ENCODE measurements around the gene MIEF2.

Gene MIEF2

DNA sequence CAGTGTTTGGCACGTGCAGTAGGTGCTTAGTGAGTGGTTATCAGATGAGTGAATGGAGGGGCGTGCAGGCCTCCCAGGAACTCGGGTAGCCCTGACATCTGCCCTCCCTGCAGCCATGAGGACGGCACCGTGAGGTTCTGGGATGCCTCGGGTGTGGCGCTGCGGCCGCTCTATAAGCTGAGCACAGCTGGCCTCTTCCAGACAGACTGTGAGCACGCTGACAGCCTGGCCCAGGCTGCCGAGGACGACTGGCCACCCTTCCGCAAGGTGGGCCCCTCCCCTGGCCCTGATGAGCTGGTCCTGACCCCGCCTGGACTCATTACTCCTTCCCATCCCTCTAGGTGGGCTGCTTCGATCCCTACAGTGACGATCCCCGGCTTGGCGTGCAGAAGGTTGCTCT, 24.0 kb upstream of the MIEF2 start:
- DNase-seq: no peak

GRCh38 chr17:18237461-18237860, 23.0 kb upstream of the MIEF2 start:
- no peak for DNase-seq

- DNase-seq: no peak
These were observed 22.2 kb upstream of the MIEF2 start for GRCh38 chr17:18238299-18238698.

GRCh38 chr17:18240449-18240848, 20.0 kb upstream of the MIEF2 start:
- DNase-seq: no peak

DNA sequence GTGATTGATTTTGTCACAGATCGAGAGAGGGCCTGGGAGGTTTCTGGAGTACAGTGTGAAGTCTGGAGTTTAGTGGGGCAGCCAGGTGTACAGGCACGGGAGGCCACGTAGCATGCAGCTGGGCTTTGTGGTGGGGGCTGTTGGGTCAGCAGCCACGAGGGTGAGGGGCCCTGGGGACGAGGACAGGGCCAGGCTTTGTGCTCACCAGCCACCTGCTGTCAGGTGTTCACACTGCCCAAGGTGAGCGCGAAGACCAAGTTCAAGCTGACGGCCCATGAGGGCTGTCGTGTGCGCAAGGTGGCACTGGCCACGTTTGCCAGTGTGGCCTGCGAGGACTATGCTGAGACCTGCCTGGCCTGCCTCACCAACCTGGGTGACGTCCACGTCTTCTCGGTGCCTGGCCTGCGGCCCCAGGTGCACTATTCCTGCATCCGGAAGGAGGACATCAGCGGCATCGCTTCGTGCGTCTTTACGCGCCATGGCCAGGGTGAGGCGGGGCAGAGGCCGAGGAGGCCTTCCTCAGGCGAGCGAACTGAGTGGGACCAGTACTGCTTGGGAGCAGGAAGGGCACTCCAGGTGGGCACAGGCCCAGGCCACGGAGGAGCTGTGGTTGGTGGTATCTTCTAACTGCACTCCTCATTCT, 19.1 kb upstream of the MIEF2 start:
- no peak for DNase-seq

DNA sequence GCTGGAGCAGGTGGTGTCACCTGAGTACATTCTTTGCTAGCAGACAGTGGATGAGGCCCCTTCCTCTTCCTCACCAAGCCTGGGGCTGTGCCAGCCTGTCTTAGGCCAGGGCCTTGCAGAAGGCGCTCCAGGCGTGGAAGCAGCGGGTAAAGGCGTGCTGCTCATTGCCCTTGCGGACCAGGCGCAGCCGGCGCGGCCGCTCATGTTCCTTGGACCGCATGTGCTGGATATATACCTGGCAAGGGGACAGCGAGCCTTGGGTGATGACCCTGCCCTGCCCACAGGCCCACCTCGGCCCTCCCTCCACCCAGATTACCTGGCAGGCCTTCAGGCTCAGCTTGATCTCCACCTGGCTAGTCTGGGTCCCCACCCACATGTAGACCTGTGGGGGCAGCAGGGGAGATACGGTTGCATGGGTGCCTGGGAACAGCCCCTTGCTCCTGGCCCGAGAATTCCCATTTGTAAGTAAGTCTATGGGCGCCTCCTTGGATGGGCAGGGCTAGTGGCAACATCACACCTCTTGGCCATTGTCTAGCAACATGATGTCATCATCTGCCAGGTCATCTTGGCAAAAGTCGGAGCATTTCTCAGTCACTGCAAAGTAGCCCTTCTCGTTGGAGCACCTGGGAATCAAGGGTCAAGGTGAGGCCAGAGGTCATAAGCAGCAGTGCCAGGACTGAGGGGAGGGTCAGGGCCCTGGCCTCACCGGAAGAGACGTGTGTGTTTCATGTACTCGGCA, 15.3 kb upstream of the MIEF2 start:
- DNase-seq: no peak

DNA sequence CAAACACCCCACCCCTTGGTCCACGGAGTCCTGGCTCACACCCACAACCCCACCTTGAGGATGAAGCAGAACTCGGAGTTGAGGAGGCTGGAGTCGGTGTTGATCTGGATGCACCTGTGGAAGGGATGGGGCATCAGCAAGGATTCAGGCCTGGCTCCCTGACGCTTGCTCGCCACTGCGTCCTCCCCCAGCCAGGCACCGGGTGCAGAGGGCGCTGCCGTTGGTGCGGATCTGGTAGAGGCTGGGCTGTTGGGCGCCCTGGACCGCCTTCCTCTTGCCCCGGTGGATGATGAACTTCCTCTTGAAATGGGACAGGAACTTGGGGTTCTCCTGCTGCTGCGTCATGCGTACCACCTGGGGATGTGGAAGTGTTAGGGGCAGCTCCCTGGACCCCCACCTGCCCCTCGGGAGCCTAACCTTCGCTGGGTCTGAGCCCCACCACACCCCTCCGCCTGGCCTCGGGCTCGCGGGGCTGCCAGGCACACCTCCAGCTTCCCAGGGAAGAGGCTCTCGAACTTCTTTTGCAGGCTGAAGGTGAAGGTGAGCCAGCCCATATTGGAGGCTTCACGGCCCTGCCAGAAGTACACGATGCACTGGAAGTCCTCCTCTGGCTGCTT, 14.2 kb upstream of the MIEF2 start:
- DNase-seq: no peak

GRCh38 chr17:18246880-18247612, 13.4 kb upstream of the MIEF2 start:
- DNase-seq: peak; percentile 95

DNA sequence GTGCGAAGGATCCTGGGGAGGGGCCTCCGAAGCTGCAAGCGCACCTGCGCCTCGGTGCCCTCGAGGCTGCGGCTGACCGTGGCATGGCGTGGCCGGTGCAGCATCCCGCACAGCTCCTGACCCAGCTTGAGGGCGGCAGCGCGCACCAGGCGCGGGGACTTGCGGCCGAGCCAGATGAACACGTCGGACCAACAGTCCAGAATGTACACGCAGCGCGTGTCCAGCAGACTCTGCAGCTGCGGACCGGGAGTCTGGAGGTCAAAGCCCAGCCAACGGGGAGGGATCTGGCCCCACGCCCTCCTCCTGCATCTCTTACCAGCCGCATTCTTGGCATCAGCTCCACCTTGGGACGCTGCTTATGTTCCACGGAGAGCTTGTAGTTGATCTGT, 12.9 kb upstream of the MIEF2 start:
- DNase-seq: no peak

DNA sequence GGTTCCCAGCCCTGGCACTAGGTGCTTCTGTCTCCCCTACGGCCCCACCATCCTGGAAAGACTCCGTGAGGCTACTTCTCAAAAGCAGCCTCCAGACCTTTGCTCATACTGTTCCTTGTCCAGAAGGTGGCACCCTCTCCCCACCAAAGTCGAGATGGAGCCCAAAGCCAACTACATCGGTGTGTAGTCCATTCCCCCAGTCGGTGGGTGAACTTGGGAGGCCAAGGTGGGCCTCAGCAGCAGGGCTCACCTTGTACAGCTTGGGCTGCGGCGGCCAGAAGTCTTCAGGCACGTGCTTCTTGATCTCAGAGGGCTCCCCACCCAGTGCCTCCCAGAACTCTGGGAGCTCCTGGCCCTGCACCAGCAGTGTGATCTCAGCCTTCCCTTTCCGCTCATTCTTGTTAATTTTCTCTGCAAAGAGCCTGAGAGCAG, 12.1 kb upstream of the MIEF2 start:
- peak; percentile 63 for DNase-seq

DNA sequence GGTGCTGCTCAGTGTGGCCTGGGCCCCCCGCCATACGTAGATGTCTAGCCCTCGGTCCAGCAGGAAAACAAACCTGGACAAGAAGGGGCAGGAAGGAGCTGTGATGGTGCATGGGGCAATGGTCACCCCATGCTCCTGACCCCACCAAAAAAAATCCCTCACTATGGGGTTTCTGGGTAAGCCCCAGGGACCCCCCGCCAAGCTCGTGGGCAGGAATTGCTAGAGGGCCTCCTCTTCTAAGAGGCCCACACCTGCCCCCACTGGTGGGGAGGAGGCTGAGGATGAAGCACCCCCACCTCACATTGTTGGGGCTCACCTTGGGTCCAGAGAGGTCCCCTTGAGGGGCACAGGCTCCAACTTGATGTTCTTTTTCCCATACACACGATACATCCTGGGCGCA, 11.7 kb upstream of the MIEF2 start:
- no peak for DNase-seq

DNA sequence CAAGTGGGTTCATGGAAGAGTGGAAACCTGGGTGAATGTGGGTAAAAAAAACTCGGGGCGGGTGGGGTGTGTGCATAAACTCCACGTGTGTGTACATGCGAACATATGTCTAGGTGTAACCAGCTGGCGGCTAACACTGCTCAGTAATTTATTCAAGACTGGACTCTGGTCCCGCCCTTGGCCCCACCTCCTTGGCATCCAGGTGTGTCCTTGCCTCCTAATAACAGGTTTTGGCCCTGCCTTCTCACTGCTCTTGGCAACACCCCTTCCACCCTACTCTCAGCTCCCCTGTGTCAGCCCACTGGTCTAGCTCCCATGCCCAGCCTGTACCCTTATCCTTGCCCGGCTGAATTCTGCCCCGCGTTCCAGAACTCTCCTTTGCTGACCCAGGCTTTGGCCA, 10.2 kb upstream of the MIEF2 start:
- peak; percentile 45 for DNase-seq

DNA sequence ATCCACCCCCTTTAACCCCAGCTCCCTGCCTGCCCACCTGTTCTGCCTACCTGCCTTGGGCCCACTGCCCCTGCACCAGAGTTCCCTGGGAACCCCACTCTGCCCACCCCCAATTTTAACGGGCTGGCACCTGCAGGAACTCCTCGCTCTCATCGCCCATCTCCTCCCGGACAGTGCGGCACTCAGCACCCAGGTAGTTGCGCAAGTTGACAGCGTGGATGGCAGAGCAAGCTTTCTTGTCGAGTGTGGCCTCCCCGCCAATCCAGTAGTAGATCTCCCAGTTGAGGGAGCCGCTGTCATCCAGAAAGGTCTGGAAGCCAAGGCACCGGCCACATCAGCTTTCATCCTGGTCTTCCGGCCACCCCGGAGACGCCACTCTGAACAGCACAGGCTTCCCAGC, 9.8 kb upstream of the MIEF2 start:
- DNase-seq: no peak

DNA sequence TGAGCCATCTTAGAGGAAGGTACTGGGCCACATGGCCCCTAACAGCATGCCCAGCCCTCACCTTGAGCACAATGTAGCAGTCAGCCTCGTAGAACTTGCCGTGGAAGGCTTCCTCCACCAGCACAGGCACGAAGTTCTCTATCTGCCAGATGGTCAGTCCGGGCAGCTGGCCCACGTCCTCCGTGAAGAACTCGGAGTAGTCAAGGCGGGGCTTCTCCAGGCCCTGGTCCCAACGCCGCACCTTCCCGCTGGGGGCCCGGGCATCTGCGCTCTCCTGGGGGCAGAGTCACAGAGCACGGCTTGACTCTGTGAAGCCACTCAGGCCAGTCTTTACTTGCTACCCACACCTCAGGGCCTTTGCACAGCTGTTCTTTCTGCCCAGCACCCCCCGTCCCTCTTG, 9.3 kb upstream of the MIEF2 start:
- DNase-seq: no peak

DNA sequence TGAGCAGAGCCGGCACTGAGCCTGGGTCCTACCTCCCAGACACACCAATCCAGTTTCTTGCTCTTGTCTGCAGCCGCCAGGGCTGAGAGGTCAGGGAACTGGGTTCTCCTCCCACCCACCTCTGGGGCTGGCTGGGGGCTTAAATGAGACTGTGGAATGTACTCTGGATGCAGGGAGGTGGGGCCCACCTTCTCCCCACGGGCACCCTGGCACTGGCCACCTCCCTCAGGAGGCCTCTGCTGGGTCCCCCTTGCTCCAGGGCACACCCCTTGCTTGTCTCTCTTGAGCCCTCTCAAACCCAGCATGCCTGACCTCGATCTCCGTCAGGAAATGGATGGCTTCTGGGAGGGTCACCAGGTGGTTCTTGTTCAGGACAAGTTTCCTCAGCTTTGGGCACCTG, 8.3 kb upstream of the MIEF2 start:
- DNase-seq: no peak

- DNase-seq: no peak
These were observed 7.1 kb upstream of the MIEF2 start for GRCh38 chr17:18253187-18253884.

DNA sequence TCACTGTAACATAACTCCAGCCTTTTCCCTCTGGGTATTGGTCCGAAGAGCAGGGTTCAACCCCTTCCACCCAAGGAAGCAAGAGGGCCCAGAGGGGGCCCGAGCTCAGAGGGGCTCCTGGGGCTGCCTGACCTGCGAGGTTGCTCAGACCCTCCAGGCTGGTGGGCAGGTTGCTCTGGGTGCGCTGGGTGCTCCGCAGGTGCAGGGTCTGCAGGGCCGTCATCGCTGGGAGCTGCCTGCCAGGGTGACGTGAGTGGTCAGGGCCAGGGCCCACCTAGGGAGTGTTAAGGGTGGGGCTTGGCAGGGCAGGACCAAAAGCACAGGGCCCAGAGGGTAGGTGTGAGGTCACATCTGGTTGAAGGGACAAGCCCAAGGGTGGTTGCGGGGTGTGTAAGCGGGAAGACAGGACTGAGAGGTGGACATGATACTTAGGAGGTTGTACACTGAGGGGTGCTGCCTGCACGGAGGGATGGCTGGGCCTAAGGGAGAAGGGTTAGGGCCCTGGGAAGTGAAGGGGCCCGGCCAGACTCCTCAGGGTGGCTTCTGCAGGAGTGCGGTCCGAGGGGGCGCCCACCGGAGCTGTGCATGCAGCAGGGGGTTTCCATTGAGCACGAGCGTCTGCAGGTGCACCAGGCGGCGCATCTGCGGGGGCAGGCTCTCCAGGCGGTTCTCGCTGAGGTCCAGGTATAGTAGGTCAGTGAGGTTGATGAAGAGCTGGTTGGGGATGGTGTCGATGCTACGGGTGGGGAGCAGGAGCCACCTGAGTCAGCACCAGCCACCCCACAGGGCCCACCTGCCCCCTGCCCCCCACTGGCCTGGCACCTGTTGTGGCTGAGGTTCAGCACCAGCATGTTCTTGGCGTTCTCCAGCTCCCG, 6.3 kb upstream of the MIEF2 start:
- DNase-seq: no peak

- DNase-seq: no peak
These were observed 5.4 kb upstream of the MIEF2 start for GRCh38 chr17:18254888-18255649.

DNA sequence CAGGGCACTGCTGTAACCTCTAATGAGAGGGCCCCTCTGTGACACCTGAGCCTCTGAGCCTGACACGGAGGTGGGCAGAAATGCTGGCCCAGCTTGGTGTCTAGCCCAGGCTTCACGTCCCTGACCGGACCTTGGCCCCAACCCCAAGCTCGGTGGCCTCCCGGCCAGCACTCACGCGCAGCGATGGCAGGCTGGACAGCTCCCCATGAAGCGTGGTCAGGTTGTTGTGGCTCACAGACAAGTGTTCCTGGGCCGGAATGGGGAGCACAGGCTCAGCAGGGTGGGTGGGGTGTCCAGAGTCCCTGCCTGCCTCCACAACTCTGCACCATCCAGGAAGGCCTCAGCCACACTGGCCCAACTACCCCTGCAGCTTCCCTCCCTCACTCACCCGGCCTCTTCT, 4.1 kb upstream of the MIEF2 start:
- no peak for DNase-seq

DNA sequence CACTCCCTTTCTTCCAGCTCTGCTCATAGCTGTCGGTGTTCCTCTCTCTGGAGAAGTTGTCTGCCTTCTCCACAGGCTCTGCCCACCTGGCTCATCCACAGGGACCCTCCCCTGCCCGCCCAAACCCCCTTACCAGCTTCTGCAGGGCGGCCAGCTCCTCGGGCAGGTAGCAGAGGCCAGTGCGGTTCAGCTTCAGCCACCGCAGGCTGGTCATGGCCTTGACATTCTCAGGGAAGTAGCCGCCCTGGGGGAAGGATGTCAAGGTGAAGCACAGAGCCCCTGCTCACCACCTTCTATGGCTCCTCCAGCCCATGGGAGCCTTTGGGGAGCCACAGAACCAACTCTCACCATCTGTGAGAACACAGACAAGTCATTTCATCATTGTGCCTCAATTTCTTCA, 3.7 kb upstream of the MIEF2 start:
- DNase-seq: no peak

- DNase-seq: no peak
These were observed 3.0 kb upstream of the MIEF2 start for GRCh38 chr17:18257268-18257981.

All from NCI-H1105 (cell line).